ENCODE data around the gene CHRD. TPM values are rescaled to one million over a fixed set of nuclear protein-coding genes. Genes with fewer than 3 reads are reported as not detected.

The CHRD gene
- total RNA-seq, 4 donors from 2014 or later, result 8.2 to 27.4 (median 16.5) TPM

- H3K4me3 ChIP-seq, result no peak overlapping the region
- H3K27me3 ChIP-seq, result no peaks in the 10 kb centered on the region
- no peak overlapping the region for H3K27ac ChIP-seq
- TF ChIP-seq CTCF (IDR thresholded peaks at IDR 0.05), result no peak
- TF ChIP-seq POLR2A (IDR thresholded peaks at IDR 0.05), result no peak
- TF ChIP-seq POLR2AphosphoS5 (IDR thresholded peaks at IDR 0.05), result no peak
- no peak for TF ChIP-seq EP300 (IDR thresholded peaks at IDR 0.05)
- H3K36me3 ChIP-seq, result peaks cover 0 to 34% of the 10 kb centered on the region in 2 donors
- no peak for ATAC-seq
- 82 to 94% methylated on average over 4 to 6 of the region's 6 CpGs for WGBS, 2 donors (ENCODE audit: low coverage in 1 of 2)
- peaks cover 0 to 37% (median 2%) of the 10 kb centered on the region in 3 donors for H3K4me1 ChIP-seq
- H3K9me3 ChIP-seq, result no peaks in the 10 kb centered on the region
These were observed 29.2 kb upstream of the CHRD start for GRCh38 chr3:184350618-184351017.

DNA sequence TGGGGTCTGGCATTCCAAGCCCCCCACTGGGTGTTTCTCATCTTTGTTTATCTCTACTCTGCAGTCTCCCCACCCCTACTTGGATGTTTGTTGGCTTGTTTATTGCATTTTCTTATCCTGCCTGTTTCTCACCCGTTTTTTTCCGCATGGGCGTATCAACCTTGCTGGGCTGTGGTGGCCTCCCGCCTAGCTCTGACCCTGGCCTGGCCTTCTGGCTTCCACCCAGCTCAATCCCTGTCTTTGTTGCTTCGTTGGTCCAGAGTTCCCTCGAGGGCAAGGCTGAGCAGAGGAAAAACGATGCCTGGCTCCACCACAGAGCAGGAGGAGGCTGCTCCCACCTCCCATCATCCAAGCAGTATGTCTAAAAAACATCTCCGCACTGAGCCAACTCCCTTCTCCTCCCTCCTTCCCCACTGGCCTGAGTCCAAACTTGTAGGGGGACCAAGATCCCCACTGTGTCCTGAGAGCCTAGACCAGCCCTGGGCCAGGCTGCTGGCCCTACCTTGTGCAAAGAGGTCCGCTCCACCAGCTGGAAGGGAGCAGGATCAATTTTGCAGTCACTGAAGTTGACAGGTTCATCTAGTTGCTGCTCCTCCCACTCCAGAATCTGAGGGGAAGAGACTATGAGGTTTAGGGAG is 28.2 kb upstream of the CHRD start:
- H3K4me1 ChIP-seq, result peaks cover 0 to 33% (median 0%) of the 10 kb centered on the region in 3 donors
- H3K27ac ChIP-seq, result no peak overlapping the region
- no peaks in the 10 kb centered on the region for H3K9me3 ChIP-seq
- H3K27me3 ChIP-seq, result no peaks in the 10 kb centered on the region
- ATAC-seq, result no peak
- TF ChIP-seq CTCF (IDR thresholded peaks at IDR 0.05), result no peak
- no peak for TF ChIP-seq POLR2A (IDR thresholded peaks at IDR 0.05)
- TF ChIP-seq POLR2AphosphoS5 (IDR thresholded peaks at IDR 0.05), result no peak
- TF ChIP-seq EP300 (IDR thresholded peaks at IDR 0.05), result no peak
- H3K36me3 ChIP-seq, result peaks cover 0 to 37% of the 10 kb centered on the region in 2 donors
- WGBS, 2 donors (ENCODE audit: low coverage in 1 of 2), result 59 to 65% methylated on average over 4 to 5 of the region's 9 CpGs
- H3K4me3 ChIP-seq, result no peak overlapping the region

DNA sequence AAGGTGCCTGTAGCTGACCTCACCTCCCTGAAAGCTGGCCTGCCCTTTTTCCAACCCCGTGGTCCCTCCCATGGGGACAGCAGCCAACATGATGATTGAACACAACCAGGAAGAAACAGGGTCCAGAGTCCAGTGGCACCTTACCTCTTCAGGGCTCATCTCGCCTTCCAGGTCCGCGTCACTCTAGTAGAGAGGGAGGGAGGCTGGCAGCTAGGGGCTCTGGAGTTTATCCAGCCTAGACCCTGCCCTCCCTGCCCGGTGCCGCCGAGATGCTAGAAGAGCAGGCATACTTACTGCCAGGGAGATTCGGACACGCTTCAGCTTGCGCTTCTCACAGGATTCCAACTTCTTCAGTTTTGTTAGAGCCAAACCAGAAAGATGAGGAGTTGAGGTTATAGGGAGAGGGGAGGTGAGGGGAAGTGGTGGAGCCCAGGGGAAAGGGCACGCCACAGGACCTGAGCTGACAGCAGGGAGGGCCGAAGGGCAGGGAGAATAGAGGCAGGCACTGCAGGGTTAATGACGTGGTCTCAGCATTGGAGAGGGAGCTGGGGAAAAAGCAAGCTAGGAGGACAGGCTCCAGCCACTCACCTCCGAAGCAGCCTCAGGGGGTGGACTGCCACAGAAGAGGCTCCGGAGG is 27.6 kb upstream of the CHRD start:
- Histone ChIP-seq H3K27ac (no peak overlapping the region), H3K36me3 (peaks cover 0 to 38% of the 10 kb centered on the region in 2 donors), H3K4me3 (no peak overlapping the region), H3K9me3 (no peaks in the 10 kb centered on the region), H3K4me1 (peaks cover 0 to 33% (median 0%) of the 10 kb centered on the region in 3 donors), H3K27me3 (no peaks in the 10 kb centered on the region)
- TF ChIP-seq EP300 (IDR thresholded peaks at IDR 0.05) (no peak), POLR2AphosphoS5 (IDR thresholded peaks at IDR 0.05) (no peak), CTCF (IDR thresholded peaks at IDR 0.05) (no peak), POLR2A (IDR thresholded peaks at IDR 0.05) (no peak)
- no peak for ATAC-seq
- WGBS, 2 donors (ENCODE audit: low coverage in 1 of 2), result 61 to 85% methylated on average over 4 to 13 of the region's 15 CpGs

DNA sequence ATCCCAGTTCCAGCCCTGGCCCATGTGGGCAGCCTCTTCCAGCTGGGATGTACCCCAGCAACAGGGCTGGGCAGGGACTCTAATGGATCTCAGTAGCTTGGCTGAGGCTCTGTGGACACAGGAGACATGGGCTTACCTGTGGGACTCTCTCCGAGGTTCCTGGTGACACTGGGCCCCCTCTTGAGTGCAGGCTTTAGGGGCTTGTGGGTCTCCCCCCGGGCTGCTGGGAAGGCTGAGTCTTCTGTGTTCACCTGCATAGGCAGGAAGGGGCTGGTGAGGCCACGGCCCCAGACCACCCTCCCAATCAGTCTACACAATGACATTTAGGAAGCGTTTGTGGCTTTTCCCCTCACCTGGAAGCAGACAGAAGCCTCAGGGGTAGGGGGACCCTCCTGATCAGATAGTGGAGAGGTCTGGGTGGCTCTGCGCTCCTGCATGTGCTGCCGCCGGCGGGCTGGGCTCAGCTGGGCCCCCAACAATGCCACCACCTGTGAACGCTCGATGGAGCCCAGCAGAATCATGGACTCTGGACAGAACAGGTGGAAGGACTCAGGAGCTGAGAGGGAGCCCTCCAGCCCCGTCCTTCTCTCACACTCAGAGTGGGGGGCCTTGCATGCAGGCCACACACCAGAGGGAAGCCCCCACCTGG is 26.8 kb upstream of the CHRD start:
- Histone ChIP-seq H3K9me3 (no peaks in the 10 kb centered on the region), H3K4me1 (peaks cover 0 to 27% (median 0%) of the 10 kb centered on the region in 3 donors), H3K27me3 (no peaks in the 10 kb centered on the region), H3K27ac (no peak overlapping the region), H3K36me3 (peaks cover 0 to 45% of the 10 kb centered on the region in 2 donors), H3K4me3 (no peak overlapping the region)
- no peak for ATAC-seq
- no peak for TF ChIP-seq POLR2AphosphoS5 (IDR thresholded peaks at IDR 0.05)
- no peak for TF ChIP-seq CTCF (IDR thresholded peaks at IDR 0.05)
- no peak for TF ChIP-seq EP300 (IDR thresholded peaks at IDR 0.05)
- no peak for TF ChIP-seq POLR2A (IDR thresholded peaks at IDR 0.05)
- 80% methylated on average over 2 of the region's 11 CpGs; no CpG with 5 or more reads in 1 of the 2 donors for WGBS, 2 donors (ENCODE audit: low coverage in 1 of 2)

All from gastroesophageal sphincter (tissue), 4 donors.